H1 (cell line): ENCODE data around the gene SRMS. TPM values are rescaled to one million over a fixed set of nuclear protein-coding genes. Genes with fewer than 3 reads are reported as not detected.

Experiments
- CTCF ChIA-PET: fragments of 300-600 bp; sonication (Branson Sonifier 250); formaldehyde crosslinking; loops from one replicate; lab custom pipeline; 2021; ENCODE audit not compliant: partially characterized antibody; lab: Charles Lee
- POLR2A ChIA-PET: fragments of 300-600 bp; sonication (Branson Sonifier 250); formaldehyde crosslinking; loops from one replicate; lab custom pipeline; 2021; ENCODE audit warnings: inconsistent platforms; ENCODE audit not compliant: partially characterized antibody; lab: Charles Lee
- DNase-seq, 2 experiments: peaks; one replicate each; pipeline versions ENCODE4 v3.0.0 to v3.0.0-alpha.2; 2010 to 2022; ENCODE audit warnings: low spot score in 2 of 2, low read depth in 1 of 2, mixed read lengths in 1 of 2
- FAIRE-seq: peaks from 2 replicates; lab custom pipeline; 2011; peaks lifted over from hg19 to GRCh38; lab: Jason Lieb, UNC
- H2AFZ ChIP-seq: 2 replicates; pipeline ENCODE4 v1.8.1; 2012; ENCODE audit warnings: low read length, inconsistent platforms
- H2AK5ac ChIP-seq: 2 replicates; pipeline ENCODE4 v1.6.1; 2013; ENCODE audit warnings: low read depth, low read length
- H2BK120ac ChIP-seq: replicated peaks from 2 replicates; pipeline ENCODE3; 2013; ENCODE audit warnings: low read depth, low read length, inconsistent platforms
- H2BK12ac ChIP-seq: 2 replicates; pipeline ENCODE4 v1.6.1; 2013; ENCODE audit warnings: low read depth, low read length
- H2BK15ac ChIP-seq: 2 replicates; pipeline ENCODE4 v1.6.1; 2013; ENCODE audit warnings: low read length
- H2BK20ac ChIP-seq: 2 replicates; pipeline ENCODE4 v1.6.1; 2013; ENCODE audit warnings: low read length
- H2BK5ac ChIP-seq: 2 replicates; pipeline ENCODE4 v1.6.1; 2013; ENCODE audit warnings: low read depth, low read length
- H3K14ac ChIP-seq: 2 replicates; pipeline ENCODE4 v1.6.1; 2013; ENCODE audit warnings: inconsistent platforms; ENCODE audit not compliant: insufficient read length
- H3K18ac ChIP-seq: 2 replicates; pipeline ENCODE4 v1.6.1; 2013; ENCODE audit warnings: low read length; ENCODE audit errors: extremely low read depth
- H3K23ac ChIP-seq: 2 replicates; pipeline ENCODE4 v1.6.1; 2013; ENCODE audit warnings: inconsistent platforms; ENCODE audit not compliant: insufficient read length
- H3K23me2 ChIP-seq: 2 replicates; pipeline ENCODE4 v1.6.1; 2013; ENCODE audit warnings: low read depth, low read length
- H3K27ac ChIP-seq: 2 replicates; pipeline ENCODE4 v1.6.1; 2011; ENCODE audit warnings: low read depth, low read length, inconsistent platforms
- H3K27me3 ChIP-seq, 4 experiments: replicated peaks in 1 of 4; 1 replicate in 1 of 4; 2 replicates in 3 of 4; pipeline versions ENCODE4 v1.6.1 to v1.8.1; 2011 to 2013; ENCODE audit warnings: low read length in 3 of 4, mild to moderate bottlenecking in 3 of 4, inconsistent platforms in 2 of 4, mixed read lengths in 2 of 4, moderate library complexity in 1 of 4; ENCODE audit not compliant: control insufficient read depth in 3 of 4, insufficient read depth in 3 of 4; ENCODE audit errors: extremely low read depth in 1 of 4
- H3K36me3 ChIP-seq, 4 experiments: 2 replicates each; pipeline versions ENCODE4 v1.6.1 to v1.8.1; 2011 to 2013; ENCODE audit warnings: mild to moderate bottlenecking in 4 of 4, low read length in 3 of 4, moderate library complexity in 2 of 4, control low read depth in 1 of 4, inconsistent platforms in 1 of 4; ENCODE audit not compliant: insufficient read depth in 4 of 4, control insufficient read depth in 2 of 4
- H3K4ac ChIP-seq: replicated peaks from 2 replicates; pipeline ENCODE3; 2013; ENCODE audit warnings: low read length, low read depth, mixed read lengths, inconsistent platforms; ENCODE audit not compliant: insufficient read length
- H3K4me1 ChIP-seq, 4 experiments: replicated peaks in 1 of 4; 1 replicate in 1 of 4; 2 replicates in 3 of 4; pipeline versions ENCODE4 v1.6.1 to v1.8.1; 2011 to 2013; ENCODE audit warnings: low read length in 3 of 4, inconsistent platforms in 2 of 4, mixed read lengths in 1 of 4; ENCODE audit not compliant: insufficient read depth in 4 of 4, control insufficient read depth in 3 of 4
- H3K4me2 ChIP-seq, 2 experiments: 2 replicates each; pipeline versions ENCODE4 v1.6.1 to v1.8.1; 2011 to 2013; ENCODE audit warnings: low read depth in 2 of 2, low read length in 2 of 2, control low read depth in 1 of 2, inconsistent platforms in 1 of 2, mild to moderate bottlenecking in 1 of 2; ENCODE audit not compliant: insufficient read depth in 1 of 2
- H3K4me3 ChIP-seq, 4 experiments: fragments of 200-600, 300-600 bp in 1 of 4; sonication (generic), shearing (Covaris generic), sonication (Bioruptor Twin) in 1 of 4; 2 replicates each; pipeline versions ENCODE4 v1.5.1 to v1.8.1; 2011 to 2016; ENCODE audit warnings: low read length in 4 of 4, low read depth in 3 of 4, control low read depth in 2 of 4, inconsistent platforms in 2 of 4, mild to moderate bottlenecking in 2 of 4, mixed read lengths in 1 of 4, moderate library complexity in 1 of 4; ENCODE audit not compliant: insufficient read depth in 2 of 4; ENCODE audit errors: extremely low read depth in 1 of 4
- H3K56ac ChIP-seq: replicated peaks from 2 replicates; pipeline ENCODE3; 2013; ENCODE audit warnings: low read depth, mild to moderate bottlenecking, mixed read lengths, low read length, inconsistent platforms; ENCODE audit not compliant: insufficient read length
- H3K79me1 ChIP-seq: 2 replicates; pipeline ENCODE4 v1.6.1; 2013; ENCODE audit warnings: low read depth, low read length, control low read depth
- H3K79me2 ChIP-seq, 2 experiments: 2 replicates each; pipeline versions ENCODE4 v1.6.1 to v1.8.1; 2012 to 2013; ENCODE audit warnings: low read length in 2 of 2, mild to moderate bottlenecking in 2 of 2, inconsistent platforms in 1 of 2; ENCODE audit not compliant: insufficient read depth in 2 of 2, control insufficient read depth in 1 of 2
- H3K9ac ChIP-seq, 4 experiments: replicated peaks in 1 of 4; 1 replicate in 1 of 4; 2 replicates in 3 of 4; pipeline versions ENCODE4 v1.6.1 to v1.8.1; 2011 to 2013; ENCODE audit warnings: low read depth in 3 of 4, low read length in 3 of 4, control low read depth in 2 of 4, mild to moderate bottlenecking in 2 of 4, moderate library complexity in 2 of 4, inconsistent platforms in 1 of 4; ENCODE audit errors: extremely low read depth in 1 of 4
- H3K9me3 ChIP-seq, 2 experiments: 2 replicates each; pipeline versions ENCODE4 v1.6.1 to v1.8.1; 2012 to 2013; ENCODE audit warnings: mild to moderate bottlenecking in 2 of 2, moderate library complexity in 2 of 2, control low read depth in 1 of 2, inconsistent platforms in 1 of 2, low read depth in 1 of 2, low read length in 1 of 2, mixed read lengths in 1 of 2; ENCODE audit not compliant: insufficient read depth in 2 of 2
- H4K20me1 ChIP-seq, 2 experiments: replicated peaks in 1 of 2; 2 replicates each; pipeline versions ENCODE3 to v1.8.1; 2011 to 2013; ENCODE audit warnings: inconsistent platforms in 2 of 2, low read length in 2 of 2, mild to moderate bottlenecking in 1 of 2; ENCODE audit not compliant: insufficient read depth in 2 of 2, control insufficient read depth in 1 of 2
- H4K5ac ChIP-seq: 2 replicates; pipeline ENCODE4 v1.6.1; 2013; ENCODE audit warnings: low read length, low read depth, mixed read lengths, inconsistent platforms; ENCODE audit not compliant: insufficient read length
- H4K8ac ChIP-seq: 2 replicates; pipeline ENCODE4 v1.8.0; 2013; ENCODE audit warnings: mild to moderate bottlenecking, moderate library complexity, low read length, inconsistent platforms; ENCODE audit not compliant: insufficient read depth; ENCODE audit errors: extremely low read depth
- H4K91ac ChIP-seq: replicated peaks from 2 replicates; pipeline ENCODE3; 2013; ENCODE audit warnings: low read length, mixed read lengths, inconsistent platforms; ENCODE audit not compliant: insufficient read length
- CEBPB ChIP-seq: IDR thresholded peaks from 2 replicates; pipeline ENCODE4 v1.6.1; 2012; ENCODE audit warnings: low read depth, low read length
- CTBP2 ChIP-seq: IDR thresholded peaks from 2 replicates; pipeline ENCODE4 v1.7.0; 2011; ENCODE audit warnings: borderline replicate concordance, mild to moderate bottlenecking, moderate library complexity, mixed read lengths, low read length; ENCODE audit not compliant: insufficient read depth, insufficient read length
- JUND ChIP-seq: IDR thresholded peaks from 2 replicates; pipeline ENCODE4 v1.6.1; 2011; ENCODE audit warnings: mild to moderate bottlenecking, improper control_type of control experiment, low read length
- RAD21 ChIP-seq, 2 experiments: IDR thresholded peaks in 1 of 2; conservative IDR thresholded peaks in 1 of 2; 2 replicates each; pipeline ENCODE4 v1.6.1; 2011; ENCODE audit warnings: low read depth in 2 of 2, low read length in 2 of 2, improper control_type of control experiment in 1 of 2, inconsistent platforms in 1 of 2, mild to moderate bottlenecking in 1 of 2, moderate library complexity in 1 of 2
- SP2 ChIP-seq: IDR thresholded peaks from 2 replicates; pipeline ENCODE4 v1.6.1; 2012; ENCODE audit warnings: mild to moderate bottlenecking, low read length, inconsistent platforms
- SUZ12 ChIP-seq: fragments of 200-600 bp; sonication (generic); IDR thresholded peaks from 2 replicates; pipeline ENCODE4 v1.6.1; 2012; ENCODE audit warnings: mild to moderate bottlenecking, inconsistent platforms, low read length, moderate library complexity, mixed read lengths
- TAF7 ChIP-seq: optimal IDR thresholded peaks from 2 replicates; pipeline ENCODE3; 2011; ENCODE audit warnings: low read depth, mild to moderate bottlenecking, inconsistent platforms, low read length, moderate library complexity, borderline replicate concordance
- WGBS, 2 experiments: shearing (Covaris generic) in 1 of 2; methylation state at CpG; one replicate each; pipeline versions ENCODE4 v1.1.6 to v1.1.7; 2013 to 2015; ENCODE audit warnings: low lambda C conversion rate in 2 of 2, mixed read lengths in 2 of 2, inconsistent platforms in 1 of 2, low coverage in 1 of 2, missing lambda C conversion rate in 1 of 2; ENCODE audit not compliant: insufficient replicate concordance in 2 of 2, insufficient coverage in 1 of 2, insufficient read length in 1 of 2; ENCODE audit errors: extremely low coverage in 1 of 2, missing lambda C conversion rate in 1 of 2; 5-methylcytosine and 5-hydroxymethylcytosine counted together
- polyA plus RNA-seq, 7 experiments: library from polyadenylated mRNA; depleted of rRNA in 3 of 7; stranded (reverse) in 5 of 7; unstranded in 2 of 7; fragments of >200 nt in 5 of 7; fragments of 200-250 nt in 2 of 7; gene quantifications; 1 replicate in 5 of 7; 2 replicates in 1 of 7; 4 replicates in 1 of 7; pipeline versions ENCODE4 v1.2.1 to v1.2.3, GENCODE V29; 2011 to 2013; ENCODE audit warnings: missing spikeins in 2 of 7, mixed read lengths in 2 of 7
- total RNA-seq: library from RNA; stranded (reverse); fragmentation: NEBNext Ultra II Directional; extraction: Animal tissue kit (Norgen Biotek cat#: 25700); gene quantifications from 2 replicates; pipeline ENCODE4 v1.2.1, GENCODE V29; 2021
- TF ChIP-seq, protein P1 (sequence below): IDR thresholded peaks from 2 replicates; pipeline ENCODE4 v1.6.1; 2012; ENCODE audit warnings: inconsistent platforms
- TF ChIP-seq, protein P2 (sequence below): IDR thresholded peaks from 2 replicates; pipeline ENCODE4 v1.6.1; 2012; ENCODE audit warnings: inconsistent platforms

SRMS gene
- total and polyA plus RNA-seq, 2 of the 8 experiments (the other 6 are each of a cell fraction or from before 2014, with no cell fraction given): 0.39 to 0.76 TPM

DNA sequence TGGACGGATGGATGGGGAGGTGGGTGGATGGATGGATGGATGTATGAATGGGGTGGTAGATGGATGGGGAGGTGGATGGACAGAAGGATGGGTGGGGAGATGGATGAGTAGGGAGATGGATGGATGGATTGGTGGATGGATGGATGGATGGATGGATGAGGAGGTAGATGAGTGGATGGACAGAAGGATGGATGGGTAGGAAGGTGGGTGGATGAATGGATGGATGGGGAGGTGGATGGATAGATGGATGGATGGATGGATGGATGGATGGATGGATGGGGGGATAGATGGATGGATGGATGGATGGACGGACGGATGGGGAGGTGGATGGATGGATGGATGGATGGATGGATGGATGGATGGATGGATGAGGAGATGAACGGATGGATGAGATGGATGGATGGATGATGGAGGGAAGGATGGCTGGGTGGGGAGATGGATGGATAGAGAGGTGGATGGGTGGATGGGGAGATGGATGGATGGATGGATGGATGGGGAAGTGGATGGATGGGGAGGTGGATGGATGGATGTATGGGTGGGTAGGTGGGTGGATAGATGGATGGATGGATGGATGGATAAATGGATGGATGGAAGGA is 55.8 kb downstream of the SRMS start:
- H3K9me3 ChIP-seq: no peaks in the 10 kb centered on the region
- no peaks in the 10 kb centered on the region for H3K79me1 ChIP-seq
- H3K23me2 ChIP-seq: peaks cover 16% of the 10 kb centered on the region; the same call in 1 of the 2 replicates
- no peak overlapping the region for H2AK5ac ChIP-seq
- H3K18ac ChIP-seq: no peak overlapping the region
- H3K14ac ChIP-seq: no peak overlapping the region
- ChIA-PET CTCF (no interaction called here), POLR2A (no interaction called here)
- H2BK20ac ChIP-seq: no peak overlapping the region
- peaks cover 0 to 8% (median 1%) of the 10 kb centered on the region in 4 experiments; a peak in 5 of 8 replicates for H3K36me3 ChIP-seq
- H2BK15ac ChIP-seq: no peak overlapping the region
- no peak overlapping the region for H4K8ac ChIP-seq
- H3K4me2 ChIP-seq: no peak overlapping the region
- no peak overlapping the region for H3K4ac ChIP-seq
- no peak overlapping the region for H3K23ac ChIP-seq
- no peak for TF ChIP-seq SP2
- no peak for TF ChIP-seq TAF7
- TF ChIP-seq JUND: no peak
- TF ChIP-seq CTBP2: no peak
- TF ChIP-seq, protein P1, sequence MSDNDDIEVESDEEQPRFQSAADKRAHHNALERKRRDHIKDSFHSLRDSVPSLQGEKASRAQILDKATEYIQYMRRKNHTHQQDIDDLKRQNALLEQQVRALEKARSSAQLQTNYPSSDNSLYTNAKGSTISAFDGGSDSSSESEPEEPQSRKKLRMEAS: no peak
- no peak for TF ChIP-seq CEBPB
- no peak for TF ChIP-seq SUZ12
- TF ChIP-seq RAD21 (IDR thresholded peaks at IDR 0.05 in 1 of 2, conservative IDR thresholded peaks at IDR 0.05 in 1 of 2; ENCODE audit: low read depth in 2 of 2, low read length in 2 of 2): no peak
- TF ChIP-seq, protein P2, sequence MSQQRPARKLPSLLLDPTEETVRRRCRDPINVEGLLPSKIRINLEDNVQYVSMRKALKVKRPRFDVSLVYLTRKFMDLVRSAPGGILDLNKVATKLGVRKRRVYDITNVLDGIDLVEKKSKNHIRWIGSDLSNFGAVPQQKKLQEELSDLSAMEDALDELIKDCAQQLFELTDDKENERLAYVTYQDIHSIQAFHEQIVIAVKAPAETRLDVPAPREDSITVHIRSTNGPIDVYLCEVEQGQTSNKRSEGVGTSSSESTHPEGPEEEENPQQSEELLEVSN: no peak
- H3K79me2 ChIP-seq: no peaks in the 10 kb centered on the region
- H3K9ac ChIP-seq: no peak overlapping the region
- DNase-seq (no peak), FAIRE-seq (no peak)
- H3K4me3 ChIP-seq: no peak overlapping the region
- H4K20me1 ChIP-seq: peaks cover 0 to 10% of the 10 kb centered on the region in 2 experiments
- peaks cover 0 to 28% (median 21%) of the 10 kb centered on the region in 4 experiments; a peak in 6 of 7 replicates for H3K27me3 ChIP-seq
- peaks cover 0 to 20% (median 9%) of the 10 kb centered on the region in 4 experiments; a peak in 5 of 7 replicates for H3K4me1 ChIP-seq
- no peak overlapping the region for H2BK5ac ChIP-seq
- no peak overlapping the region for H4K5ac ChIP-seq
- no peak overlapping the region for H2BK12ac ChIP-seq
- H2BK120ac ChIP-seq: no peak overlapping the region
- 58 to 100% methylated on average over 1 to 4 of the region's 4 CpGs for WGBS, 2 experiments
- H3K27ac ChIP-seq: no peak overlapping the region
- no peak overlapping the region for H2AFZ ChIP-seq
- H3K56ac ChIP-seq: peak overlapping the region; percentile 46
- H4K91ac ChIP-seq: no peak overlapping the region
